WTC11 (cell line): ENCODE results near the gene CEP250.

Source experiments
- ATF2 ChIP-seq: sonication (generic); formaldehyde crosslinking; IDR thresholded peaks from 2 replicates; pipeline ENCODE4 v1.8.1; 2022; ENCODE audit warnings: low read depth, missing genetic modification reagents, borderline replicate concordance
- CBFB ChIP-seq: sonication (generic); formaldehyde crosslinking; IDR thresholded peaks from 2 replicates; pipeline ENCODE4 v1.8.1; 2022; ENCODE audit warnings: mild to moderate bottlenecking, low read depth, missing genetic modification reagents
- CTCF ChIP-seq: fragments of 200-600 bp; IDR thresholded peaks from 2 replicates; pipeline ENCODE4 v1.8.0; 2022; ENCODE audit warnings: antibody characterized with exemption
- E2F4 ChIP-seq: sonication (generic); formaldehyde crosslinking; IDR thresholded peaks from 2 replicates; pipeline ENCODE4 v1.8.1; 2022; ENCODE audit warnings: low read depth, mild to moderate bottlenecking, moderate library complexity, missing genetic modification reagents, borderline replicate concordance
- ETV6 ChIP-seq: sonication (generic); formaldehyde crosslinking; IDR thresholded peaks from 2 replicates; pipeline ENCODE4 v1.8.1; 2022; ENCODE audit warnings: mild to moderate bottlenecking, missing genetic modification reagents
- FOXK1 ChIP-seq: sonication (generic); formaldehyde crosslinking; IDR thresholded peaks from 2 replicates; pipeline ENCODE4 v1.8.0; 2022; ENCODE audit warnings: mild to moderate bottlenecking, moderate library complexity, missing genetic modification reagents
- MAX ChIP-seq: sonication (generic); formaldehyde crosslinking; IDR thresholded peaks from 2 replicates; pipeline ENCODE4 v1.8.0; 2022; ENCODE audit warnings: mild to moderate bottlenecking, missing genetic modification reagents
- PRDM15 ChIP-seq: sonication (generic); formaldehyde crosslinking; IDR thresholded peaks from 2 replicates; pipeline ENCODE4 v1.8.0; 2022; ENCODE audit warnings: missing genetic modification reagents
- PRRX2 ChIP-seq: fragments of 250-450 bp; sonication (Bioruptor Pico); IDR thresholded peaks from 2 replicates; pipeline ENCODE4 v1.8.0; 2021; ENCODE audit warnings: mild to moderate bottlenecking
- RELA ChIP-seq: sonication (generic); formaldehyde crosslinking; IDR thresholded peaks from 2 replicates; pipeline ENCODE4 v1.8.1; 2022; ENCODE audit warnings: missing genetic modification reagents, mild to moderate bottlenecking, borderline replicate concordance
- SP1 ChIP-seq: sonication (generic); formaldehyde crosslinking; conservative IDR thresholded peaks from 2 replicates; pipeline ENCODE4 v1.8.1; 2022; ENCODE audit warnings: missing genetic modification reagents
- TP53 ChIP-seq: sonication (generic); formaldehyde crosslinking; IDR thresholded peaks from 2 replicates; pipeline ENCODE4 v1.8.1; 2023; ENCODE audit warnings: mild to moderate bottlenecking, missing genetic modification reagents
- ZNF121 ChIP-seq: sonication (generic); formaldehyde crosslinking; IDR thresholded peaks from 2 replicates; pipeline ENCODE4 v1.8.0; 2023; ENCODE audit warnings: missing genetic modification reagents
- ZNF396 ChIP-seq: fragments of 250-450 bp; sonication (Bioruptor Pico); IDR thresholded peaks from 2 replicates; pipeline ENCODE4 v1.8.0; 2021; ENCODE audit warnings: mild to moderate bottlenecking, moderate library complexity, borderline replicate concordance

- TF ChIP-seq ZNF121 (CRISPR knock-in tag) (no peak), CTCF (no peak), TP53 (CRISPR knock-in tag) (no peak), SP1 (no peak), PRDM15 (CRISPR knock-in tag) (no peak), RELA (CRISPR knock-in tag) (no peak), MAX (CRISPR knock-in tag) (no peak), E2F4 (CRISPR knock-in tag) (no peak), PRRX2 (CRISPR knock-in tag) (no peak), ETV6 (CRISPR knock-in tag) (no peak), ZNF396 (CRISPR knock-in tag) (no peak), FOXK1 (no peak), ATF2 (CRISPR knock-in tag) (no peak), CBFB (CRISPR knock-in tag) (no peak)
Measured at GRCh38 chr20:35517125-35517524, 61.7 kb downstream of the CEP250 start.
